H1 (cell line): Measurements from ENCODE around the gene TSC2. TPM values are rescaled to one million over a fixed set of nuclear protein-coding genes. Genes with fewer than 3 reads are reported as not detected.

ENCODE experiments used
- CTCF ChIA-PET: fragments of 300-600 bp; sonication (Branson Sonifier 250); formaldehyde crosslinking; loops from one replicate; lab custom pipeline; 2021; ENCODE audit not compliant: partially characterized antibody; lab: Charles Lee
- POLR2A ChIA-PET: fragments of 300-600 bp; sonication (Branson Sonifier 250); formaldehyde crosslinking; loops from one replicate; lab custom pipeline; 2021; ENCODE audit warnings: inconsistent platforms; ENCODE audit not compliant: partially characterized antibody; lab: Charles Lee
- DNase-seq, 2 experiments: peaks; one replicate each; pipeline versions ENCODE4 v3.0.0 to v3.0.0-alpha.2; 2010 to 2022; ENCODE audit warnings: low spot score in 2 of 2, low read depth in 1 of 2, mixed read lengths in 1 of 2
- FAIRE-seq: peaks from 2 replicates; lab custom pipeline; 2011; peaks lifted over from hg19 to GRCh38; lab: Jason Lieb, UNC
- H2AFZ ChIP-seq: 2 replicates; pipeline ENCODE4 v1.8.1; 2012; ENCODE audit warnings: low read length, inconsistent platforms
- H2AK5ac ChIP-seq: 2 replicates; pipeline ENCODE4 v1.6.1; 2013; ENCODE audit warnings: low read depth, low read length
- H2BK120ac ChIP-seq: replicated peaks from 2 replicates; pipeline ENCODE3; 2013; ENCODE audit warnings: low read depth, low read length, inconsistent platforms
- H2BK12ac ChIP-seq: 2 replicates; pipeline ENCODE4 v1.6.1; 2013; ENCODE audit warnings: low read depth, low read length
- H2BK15ac ChIP-seq: 2 replicates; pipeline ENCODE4 v1.6.1; 2013; ENCODE audit warnings: low read length
- H2BK20ac ChIP-seq: 2 replicates; pipeline ENCODE4 v1.6.1; 2013; ENCODE audit warnings: low read length
- H2BK5ac ChIP-seq: 2 replicates; pipeline ENCODE4 v1.6.1; 2013; ENCODE audit warnings: low read depth, low read length
- H3K14ac ChIP-seq: 2 replicates; pipeline ENCODE4 v1.6.1; 2013; ENCODE audit warnings: inconsistent platforms; ENCODE audit not compliant: insufficient read length
- H3K18ac ChIP-seq: 2 replicates; pipeline ENCODE4 v1.6.1; 2013; ENCODE audit warnings: low read length; ENCODE audit errors: extremely low read depth
- H3K23ac ChIP-seq: 2 replicates; pipeline ENCODE4 v1.6.1; 2013; ENCODE audit warnings: inconsistent platforms; ENCODE audit not compliant: insufficient read length
- H3K23me2 ChIP-seq: 2 replicates; pipeline ENCODE4 v1.6.1; 2013; ENCODE audit warnings: low read depth, low read length
- H3K27ac ChIP-seq: 2 replicates; pipeline ENCODE4 v1.6.1; 2011; ENCODE audit warnings: low read depth, low read length, inconsistent platforms
- H3K27me3 ChIP-seq, 4 experiments: replicated peaks in 1 of 4; 1 replicate in 1 of 4; 2 replicates in 3 of 4; pipeline versions ENCODE4 v1.6.1 to v1.8.1; 2011 to 2013; ENCODE audit warnings: low read length in 3 of 4, mild to moderate bottlenecking in 3 of 4, inconsistent platforms in 2 of 4, mixed read lengths in 2 of 4, moderate library complexity in 1 of 4; ENCODE audit not compliant: control insufficient read depth in 3 of 4, insufficient read depth in 3 of 4; ENCODE audit errors: extremely low read depth in 1 of 4
- H3K36me3 ChIP-seq, 4 experiments: 2 replicates each; pipeline versions ENCODE4 v1.6.1 to v1.8.1; 2011 to 2013; ENCODE audit warnings: mild to moderate bottlenecking in 4 of 4, low read length in 3 of 4, moderate library complexity in 2 of 4, control low read depth in 1 of 4, inconsistent platforms in 1 of 4; ENCODE audit not compliant: insufficient read depth in 4 of 4, control insufficient read depth in 2 of 4
- H3K4ac ChIP-seq: replicated peaks from 2 replicates; pipeline ENCODE3; 2013; ENCODE audit warnings: low read length, low read depth, mixed read lengths, inconsistent platforms; ENCODE audit not compliant: insufficient read length
- H3K4me1 ChIP-seq, 4 experiments: replicated peaks in 1 of 4; 1 replicate in 1 of 4; 2 replicates in 3 of 4; pipeline versions ENCODE4 v1.6.1 to v1.8.1; 2011 to 2013; ENCODE audit warnings: low read length in 3 of 4, inconsistent platforms in 2 of 4, mixed read lengths in 1 of 4; ENCODE audit not compliant: insufficient read depth in 4 of 4, control insufficient read depth in 3 of 4
- H3K4me2 ChIP-seq, 2 experiments: 2 replicates each; pipeline versions ENCODE4 v1.6.1 to v1.8.1; 2011 to 2013; ENCODE audit warnings: low read depth in 2 of 2, low read length in 2 of 2, control low read depth in 1 of 2, inconsistent platforms in 1 of 2, mild to moderate bottlenecking in 1 of 2; ENCODE audit not compliant: insufficient read depth in 1 of 2
- H3K4me3 ChIP-seq, 4 experiments: fragments of 200-600, 300-600 bp in 1 of 4; sonication (generic), shearing (Covaris generic), sonication (Bioruptor Twin) in 1 of 4; 2 replicates each; pipeline versions ENCODE4 v1.5.1 to v1.8.1; 2011 to 2016; ENCODE audit warnings: low read length in 4 of 4, low read depth in 3 of 4, control low read depth in 2 of 4, inconsistent platforms in 2 of 4, mild to moderate bottlenecking in 2 of 4, mixed read lengths in 1 of 4, moderate library complexity in 1 of 4; ENCODE audit not compliant: insufficient read depth in 2 of 4; ENCODE audit errors: extremely low read depth in 1 of 4
- H3K56ac ChIP-seq: replicated peaks from 2 replicates; pipeline ENCODE3; 2013; ENCODE audit warnings: low read depth, mild to moderate bottlenecking, mixed read lengths, low read length, inconsistent platforms; ENCODE audit not compliant: insufficient read length
- H3K79me1 ChIP-seq: 2 replicates; pipeline ENCODE4 v1.6.1; 2013; ENCODE audit warnings: low read depth, low read length, control low read depth
- H3K79me2 ChIP-seq, 2 experiments: 2 replicates each; pipeline versions ENCODE4 v1.6.1 to v1.8.1; 2012 to 2013; ENCODE audit warnings: low read length in 2 of 2, mild to moderate bottlenecking in 2 of 2, inconsistent platforms in 1 of 2; ENCODE audit not compliant: insufficient read depth in 2 of 2, control insufficient read depth in 1 of 2
- H3K9ac ChIP-seq, 4 experiments: replicated peaks in 1 of 4; 1 replicate in 1 of 4; 2 replicates in 3 of 4; pipeline versions ENCODE4 v1.6.1 to v1.8.1; 2011 to 2013; ENCODE audit warnings: low read depth in 3 of 4, low read length in 3 of 4, control low read depth in 2 of 4, mild to moderate bottlenecking in 2 of 4, moderate library complexity in 2 of 4, inconsistent platforms in 1 of 4; ENCODE audit errors: extremely low read depth in 1 of 4
- H3K9me3 ChIP-seq, 2 experiments: 2 replicates each; pipeline versions ENCODE4 v1.6.1 to v1.8.1; 2012 to 2013; ENCODE audit warnings: mild to moderate bottlenecking in 2 of 2, moderate library complexity in 2 of 2, control low read depth in 1 of 2, inconsistent platforms in 1 of 2, low read depth in 1 of 2, low read length in 1 of 2, mixed read lengths in 1 of 2; ENCODE audit not compliant: insufficient read depth in 2 of 2
- H4K20me1 ChIP-seq, 2 experiments: replicated peaks in 1 of 2; 2 replicates each; pipeline versions ENCODE3 to v1.8.1; 2011 to 2013; ENCODE audit warnings: inconsistent platforms in 2 of 2, low read length in 2 of 2, mild to moderate bottlenecking in 1 of 2; ENCODE audit not compliant: insufficient read depth in 2 of 2, control insufficient read depth in 1 of 2
- H4K5ac ChIP-seq: 2 replicates; pipeline ENCODE4 v1.6.1; 2013; ENCODE audit warnings: low read length, low read depth, mixed read lengths, inconsistent platforms; ENCODE audit not compliant: insufficient read length
- H4K8ac ChIP-seq: 2 replicates; pipeline ENCODE4 v1.8.0; 2013; ENCODE audit warnings: mild to moderate bottlenecking, moderate library complexity, low read length, inconsistent platforms; ENCODE audit not compliant: insufficient read depth; ENCODE audit errors: extremely low read depth
- H4K91ac ChIP-seq: replicated peaks from 2 replicates; pipeline ENCODE3; 2013; ENCODE audit warnings: low read length, mixed read lengths, inconsistent platforms; ENCODE audit not compliant: insufficient read length
- BACH1 ChIP-seq: IDR thresholded peaks from 2 replicates; pipeline ENCODE4 v1.6.1; 2012; ENCODE audit warnings: low read length, improper control_type of control experiment
- CBX5 ChIP-seq: fragments of 300-800, 300-1000 bp; sonication (generic); IDR thresholded peaks from 2 replicates; pipeline ENCODE4 v1.7.1; 2016; ENCODE audit warnings: antibody characterized with exemption, low read length, low read depth
- E2F6 ChIP-seq: IDR thresholded peaks from 2 replicates; pipeline ENCODE4 v1.6.1; 2012; ENCODE audit warnings: inconsistent platforms
- HDAC2 ChIP-seq, 2 experiments: fragments of 300-600 bp in 1 of 2; sonication (generic) in 1 of 2; IDR thresholded peaks; 2 replicates each; pipeline ENCODE4 v1.6.1; 2011 to 2012; ENCODE audit warnings: low read depth in 2 of 2, low read length in 2 of 2, mild to moderate bottlenecking in 2 of 2, moderate library complexity in 2 of 2, borderline replicate concordance in 1 of 2, inconsistent platforms in 1 of 2
- PHF8 ChIP-seq: fragments of 200-600 bp; sonication (generic); conservative IDR thresholded peaks from 2 replicates; pipeline ENCODE4 v1.7.1; 2012; ENCODE audit warnings: low read depth, mild to moderate bottlenecking, inconsistent platforms, low read length, moderate library complexity
- RBBP5 ChIP-seq: IDR thresholded peaks from 2 replicates; pipeline ENCODE4 v1.7.1; 2012; ENCODE audit warnings: low read depth, mild to moderate bottlenecking, inconsistent platforms, low read length, moderate library complexity, borderline replicate concordance
- RNF2 ChIP-seq: fragments of 200-900, 300-1000 bp; sonication (generic); IDR thresholded peaks from 2 replicates; pipeline ENCODE4 v1.7.1; 2016; ENCODE audit warnings: borderline replicate concordance, low read depth, mild to moderate bottlenecking, antibody characterized with exemption, low read length; ENCODE audit not compliant: poor library complexity, severe bottlenecking; ENCODE audit errors: missing control alignments
- SIN3A ChIP-seq, 2 experiments: IDR thresholded peaks in 1 of 2; conservative IDR thresholded peaks in 1 of 2; 2 replicates each; pipeline ENCODE4 v1.6.1; 2011 to 2012; ENCODE audit warnings: low read length in 2 of 2, improper control_type of control experiment in 1 of 2, low read depth in 1 of 2, mild to moderate bottlenecking in 1 of 2
- SP4 ChIP-seq: IDR thresholded peaks from 2 replicates; pipeline ENCODE4 v1.6.1; 2012; ENCODE audit warnings: low read length, inconsistent platforms
- TAF1 ChIP-seq: IDR thresholded peaks from 2 replicates; pipeline ENCODE4 v1.6.1; 2011; ENCODE audit warnings: mild to moderate bottlenecking, low read depth, low read length
- WGBS, 2 experiments: shearing (Covaris generic) in 1 of 2; methylation state at CpG; one replicate each; pipeline versions ENCODE4 v1.1.6 to v1.1.7; 2013 to 2015; ENCODE audit warnings: low lambda C conversion rate in 2 of 2, mixed read lengths in 2 of 2, inconsistent platforms in 1 of 2, low coverage in 1 of 2, missing lambda C conversion rate in 1 of 2; ENCODE audit not compliant: insufficient replicate concordance in 2 of 2, insufficient coverage in 1 of 2, insufficient read length in 1 of 2; ENCODE audit errors: extremely low coverage in 1 of 2, missing lambda C conversion rate in 1 of 2; 5-methylcytosine and 5-hydroxymethylcytosine counted together
- polyA plus RNA-seq, 7 experiments: library from polyadenylated mRNA; depleted of rRNA in 3 of 7; stranded (reverse) in 5 of 7; unstranded in 2 of 7; fragments of >200 nt in 5 of 7; fragments of 200-250 nt in 2 of 7; gene quantifications; 1 replicate in 5 of 7; 2 replicates in 1 of 7; 4 replicates in 1 of 7; pipeline versions ENCODE4 v1.2.1 to v1.2.3, GENCODE V29; 2011 to 2013; ENCODE audit warnings: missing spikeins in 2 of 7, mixed read lengths in 2 of 7
- total RNA-seq: library from RNA; stranded (reverse); fragmentation: NEBNext Ultra II Directional; extraction: Animal tissue kit (Norgen Biotek cat#: 25700); gene quantifications from 2 replicates; pipeline ENCODE4 v1.2.1, GENCODE V29; 2021

TSC2 gene
- total and polyA plus RNA-seq, 2 of the 8 experiments (the other 6 are each of a cell fraction or from before 2014, with no cell fraction given): 65.9 to 96.6 TPM

GRCh38 chr16:2035431-2036199, 12.2 kb upstream of the TSC2 start:
- DNase-seq (peak in 1 of 2 experiments; percentile 51), FAIRE-seq (no peak)
- no peak overlapping the region for H3K14ac ChIP-seq
- no peaks in the 10 kb centered on the region for H3K79me2 ChIP-seq
- POLR2A ChIA-PET: interaction anchor here (0.7 to 2.1 kb wide), 5 partner anchors 12 to 116 kb away, joined by 3 to 5 read pairs (median 4); partner anchors contain the start of genes NTHL1, RPS2 and TSC2
- no peak overlapping the region for H2BK120ac ChIP-seq
- H3K4me1 ChIP-seq: peaks cover 0 to 4% (median 0%) of the 10 kb centered on the region in 4 experiments; a peak in 4 of 7 replicates
- H3K23me2 ChIP-seq: no peaks in the 10 kb centered on the region
- H2AFZ ChIP-seq: no peak overlapping the region
- no peak overlapping the region for H3K23ac ChIP-seq
- H3K4me3 ChIP-seq: no peak overlapping the region
- CTCF ChIA-PET: interaction anchor here (0.9 to 1.4 kb wide), 6 partner anchors 11 to 104 kb away, joined by 3 to 6 read pairs (median 4); partner anchors contain the start of gene NPW
- no peaks in the 10 kb centered on the region for H3K36me3 ChIP-seq
- no peak overlapping the region for H3K4ac ChIP-seq
- no peak overlapping the region for H3K56ac ChIP-seq
- H2AK5ac ChIP-seq: no peak overlapping the region
- no peaks in the 10 kb centered on the region for H3K27me3 ChIP-seq
- no peak overlapping the region for H4K5ac ChIP-seq
- no peak overlapping the region; the same call in 1 of the 2 replicates for H3K27ac ChIP-seq
- H2BK15ac ChIP-seq: no peak overlapping the region
- H3K9me3 ChIP-seq: no peaks in the 10 kb centered on the region
- no peaks in the 10 kb centered on the region for H3K79me1 ChIP-seq
- H3K18ac ChIP-seq: no peak overlapping the region
- H2BK5ac ChIP-seq: no peak overlapping the region
- H2BK12ac ChIP-seq: no peak overlapping the region
- H4K91ac ChIP-seq: no peak overlapping the region
- 90% methylated on average over 33 of the region's 34 CpGs; no CpG with 5 or more reads in 1 of the 2 experiments for WGBS, 2 experiments
- no peak overlapping the region for H2BK20ac ChIP-seq
- H3K4me2 ChIP-seq: no peak overlapping the region
- no peak overlapping the region for H3K9ac ChIP-seq
- H4K8ac ChIP-seq: no peak overlapping the region
- H4K20me1 ChIP-seq: peaks cover 0 to 2% of the 10 kb centered on the region in 2 experiments
- no peak for TF ChIP-seq SIN3A (conservative IDR thresholded peaks at IDR 0.05 in 1 of 2, IDR thresholded peaks at IDR 0.05 in 1 of 2; ENCODE audit: low read depth in 1 of 2, low read length in 2 of 2)
- TF ChIP-seq CBX5: no peak
- no peak for TF ChIP-seq SP4
- no peak for TF ChIP-seq RBBP5
- no peak for TF ChIP-seq PHF8
- TF ChIP-seq TAF1: no peak
- no peak for TF ChIP-seq BACH1
- no peak for TF ChIP-seq HDAC2 (IDR thresholded peaks at IDR 0.05; ENCODE audit: borderline replicate concordance in 1 of 2, low read depth in 2 of 2, low read length in 2 of 2)
- no peak for TF ChIP-seq E2F6
- TF ChIP-seq RNF2: no peak
